Measurements from ENCODE around the gene RND2. TPM values are rescaled to one million over a fixed set of nuclear protein-coding genes. Genes with fewer than 3 reads are reported as not detected.

The RND2 gene
- total and polyA plus RNA-seq, 2 of the 13 experiments (the other 11 are each of a cell fraction or from before 2014, with no cell fraction given) = 0.05 to 0.11 TPM

DNA sequence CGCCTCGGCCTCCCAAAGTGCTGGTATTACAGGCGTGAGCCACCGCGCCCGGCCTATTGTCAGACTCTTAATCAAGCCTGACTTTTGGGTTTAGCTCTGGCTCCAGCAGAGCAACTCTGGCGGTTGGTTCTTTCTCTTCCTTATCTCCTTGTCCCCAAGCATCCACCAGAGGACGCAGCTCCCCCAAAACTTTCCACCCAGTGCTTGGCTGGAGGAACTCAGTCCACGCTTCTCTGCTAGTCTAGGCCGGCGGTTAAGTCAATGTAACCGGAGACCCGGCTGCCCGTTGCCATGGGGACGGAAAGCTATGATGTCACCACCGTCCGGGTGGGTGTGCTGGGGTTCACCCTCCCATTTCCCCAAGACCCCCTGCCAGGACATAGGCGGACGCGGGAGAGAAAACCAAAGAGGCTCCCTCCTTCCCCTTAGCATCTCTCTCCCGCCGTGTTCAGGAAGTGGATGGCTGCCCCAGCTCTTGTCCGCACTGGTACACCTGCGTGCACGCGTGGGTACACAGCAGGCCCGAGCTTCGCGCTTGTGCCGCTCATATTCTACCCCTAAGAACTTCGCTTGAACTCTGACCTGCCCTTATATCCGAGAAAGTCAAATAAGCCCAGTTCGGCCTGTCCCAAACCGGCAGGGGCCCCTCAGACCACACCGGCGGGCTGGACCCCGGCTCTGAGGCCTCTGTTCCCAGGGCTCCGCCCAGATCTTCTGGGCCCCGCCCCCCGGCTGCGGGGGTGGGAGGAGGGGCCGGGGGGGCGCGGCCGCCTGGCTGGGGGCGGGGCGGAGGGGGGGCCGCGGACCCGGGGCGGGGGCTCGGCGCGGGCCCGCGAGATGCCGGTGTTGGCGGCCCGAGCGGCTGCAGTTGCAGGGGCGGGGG, at the start of gene RND2 (continued):
- TF ChIP-seq ZNF761 (CRISPR knock-in tag; conservative IDR thresholded peaks at IDR 0.05) (no peak), CAMTA2 (CRISPR knock-in tag; IDR thresholded peaks at IDR 0.05; ENCODE audit: borderline replicate concordance) (no peak), ZFP37 (CRISPR knock-in tag; IDR thresholded peaks at IDR 0.05; ENCODE audit: borderline replicate concordance) (no peak), ZNF207 (IDR thresholded peaks at IDR 0.05; ENCODE audit: borderline replicate concordance) (no peak), ZBTB7A (CRISPR knock-in tag; IDR thresholded peaks at IDR 0.05) (no peak), KLF15 (CRISPR knock-in tag; IDR thresholded peaks at IDR 0.05; ENCODE audit: borderline replicate concordance) (no peak; the same call in 1 of the 2 replicates)
- TF ChIP-seq, protein P1, sequence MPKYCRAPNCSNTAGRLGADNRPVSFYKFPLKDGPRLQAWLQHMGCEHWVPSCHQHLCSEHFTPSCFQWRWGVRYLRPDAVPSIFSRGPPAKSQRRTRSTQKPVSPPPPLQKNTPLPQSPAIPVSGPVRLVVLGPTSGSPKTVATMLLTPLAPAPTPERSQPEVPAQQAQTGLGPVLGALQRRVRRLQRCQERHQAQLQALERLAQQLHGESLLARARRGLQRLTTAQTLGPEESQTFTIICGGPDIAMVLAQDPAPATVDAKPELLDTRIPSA (CRISPR knock-in tag; IDR thresholded peaks at IDR 0.05; ENCODE audit: borderline replicate concordance) = no peak
- TF ChIP-seq, protein P2, sequence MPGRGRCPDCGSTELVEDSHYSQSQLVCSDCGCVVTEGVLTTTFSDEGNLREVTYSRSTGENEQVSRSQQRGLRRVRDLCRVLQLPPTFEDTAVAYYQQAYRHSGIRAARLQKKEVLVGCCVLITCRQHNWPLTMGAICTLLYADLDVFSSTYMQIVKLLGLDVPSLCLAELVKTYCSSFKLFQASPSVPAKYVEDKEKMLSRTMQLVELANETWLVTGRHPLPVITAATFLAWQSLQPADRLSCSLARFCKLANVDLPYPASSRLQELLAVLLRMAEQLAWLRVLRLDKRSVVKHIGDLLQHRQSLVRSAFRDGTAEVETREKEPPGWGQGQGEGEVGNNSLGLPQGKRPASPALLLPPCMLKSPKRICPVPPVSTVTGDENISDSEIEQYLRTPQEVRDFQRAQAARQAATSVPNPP (CRISPR knock-in tag; IDR thresholded peaks at IDR 0.05) = no peak
- TF ChIP-seq, protein P3, sequence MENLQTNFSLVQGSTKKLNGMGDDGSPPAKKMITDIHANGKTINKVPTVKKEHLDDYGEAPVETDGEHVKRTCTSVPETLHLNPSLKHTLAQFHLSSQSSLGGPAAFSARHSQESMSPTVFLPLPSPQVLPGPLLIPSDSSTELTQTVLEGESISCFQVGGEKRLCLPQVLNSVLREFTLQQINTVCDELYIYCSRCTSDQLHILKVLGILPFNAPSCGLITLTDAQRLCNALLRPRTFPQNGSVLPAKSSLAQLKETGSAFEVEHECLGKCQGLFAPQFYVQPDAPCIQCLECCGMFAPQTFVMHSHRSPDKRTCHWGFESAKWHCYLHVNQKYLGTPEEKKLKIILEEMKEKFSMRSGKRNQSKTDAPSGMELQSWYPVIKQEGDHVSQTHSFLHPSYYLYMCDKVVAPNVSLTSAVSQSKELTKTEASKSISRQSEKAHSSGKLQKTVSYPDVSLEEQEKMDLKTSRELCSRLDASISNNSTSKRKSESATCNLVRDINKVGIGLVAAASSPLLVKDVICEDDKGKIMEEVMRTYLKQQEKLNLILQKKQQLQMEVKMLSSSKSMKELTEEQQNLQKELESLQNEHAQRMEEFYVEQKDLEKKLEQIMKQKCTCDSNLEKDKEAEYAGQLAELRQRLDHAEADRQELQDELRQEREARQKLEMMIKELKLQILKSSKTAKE (CRISPR knock-in tag; IDR thresholded peaks at IDR 0.05; ENCODE audit: borderline replicate concordance) = no peak
- TF ChIP-seq, protein P4, sequence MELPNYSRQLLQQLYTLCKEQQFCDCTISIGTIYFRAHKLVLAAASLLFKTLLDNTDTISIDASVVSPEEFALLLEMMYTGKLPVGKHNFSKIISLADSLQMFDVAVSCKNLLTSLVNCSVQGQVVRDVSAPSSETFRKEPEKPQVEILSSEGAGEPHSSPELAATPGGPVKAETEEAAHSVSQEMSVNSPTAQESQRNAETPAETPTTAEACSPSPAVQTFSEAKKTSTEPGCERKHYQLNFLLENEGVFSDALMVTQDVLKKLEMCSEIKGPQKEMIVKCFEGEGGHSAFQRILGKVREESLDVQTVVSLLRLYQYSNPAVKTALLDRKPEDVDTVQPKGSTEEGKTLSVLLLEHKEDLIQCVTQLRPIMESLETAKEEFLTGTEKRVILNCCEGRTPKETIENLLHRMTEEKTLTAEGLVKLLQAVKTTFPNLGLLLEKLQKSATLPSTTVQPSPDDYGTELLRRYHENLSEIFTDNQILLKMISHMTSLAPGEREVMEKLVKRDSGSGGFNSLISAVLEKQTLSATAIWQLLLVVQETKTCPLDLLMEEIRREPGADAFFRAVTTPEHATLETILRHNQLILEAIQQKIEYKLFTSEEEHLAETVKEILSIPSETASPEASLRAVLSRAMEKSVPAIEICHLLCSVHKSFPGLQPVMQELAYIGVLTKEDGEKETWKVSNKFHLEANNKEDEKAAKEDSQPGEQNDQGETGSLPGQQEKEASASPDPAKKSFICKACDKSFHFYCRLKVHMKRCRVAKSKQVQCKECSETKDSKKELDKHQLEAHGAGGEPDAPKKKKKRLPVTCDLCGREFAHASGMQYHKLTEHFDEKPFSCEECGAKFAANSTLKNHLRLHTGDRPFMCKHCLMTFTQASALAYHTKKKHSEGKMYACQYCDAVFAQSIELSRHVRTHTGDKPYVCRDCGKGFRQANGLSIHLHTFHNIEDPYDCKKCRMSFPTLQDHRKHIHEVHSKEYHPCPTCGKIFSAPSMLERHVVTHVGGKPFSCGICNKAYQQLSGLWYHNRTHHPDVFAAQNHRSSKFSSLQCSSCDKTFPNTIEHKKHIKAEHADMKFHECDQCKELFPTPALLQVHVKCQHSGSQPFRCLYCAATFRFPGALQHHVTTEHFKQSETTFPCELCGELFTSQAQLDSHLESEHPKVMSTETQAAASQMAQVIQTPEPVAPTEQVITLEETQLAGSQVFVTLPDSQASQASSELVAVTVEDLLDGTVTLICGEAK (IDR thresholded peaks at IDR 0.05) = no peak
- TF ChIP-seq, protein P4 (CRISPR knock-in tag; IDR thresholded peaks at IDR 0.05) = no peak
- TF ChIP-seq, protein P5, sequence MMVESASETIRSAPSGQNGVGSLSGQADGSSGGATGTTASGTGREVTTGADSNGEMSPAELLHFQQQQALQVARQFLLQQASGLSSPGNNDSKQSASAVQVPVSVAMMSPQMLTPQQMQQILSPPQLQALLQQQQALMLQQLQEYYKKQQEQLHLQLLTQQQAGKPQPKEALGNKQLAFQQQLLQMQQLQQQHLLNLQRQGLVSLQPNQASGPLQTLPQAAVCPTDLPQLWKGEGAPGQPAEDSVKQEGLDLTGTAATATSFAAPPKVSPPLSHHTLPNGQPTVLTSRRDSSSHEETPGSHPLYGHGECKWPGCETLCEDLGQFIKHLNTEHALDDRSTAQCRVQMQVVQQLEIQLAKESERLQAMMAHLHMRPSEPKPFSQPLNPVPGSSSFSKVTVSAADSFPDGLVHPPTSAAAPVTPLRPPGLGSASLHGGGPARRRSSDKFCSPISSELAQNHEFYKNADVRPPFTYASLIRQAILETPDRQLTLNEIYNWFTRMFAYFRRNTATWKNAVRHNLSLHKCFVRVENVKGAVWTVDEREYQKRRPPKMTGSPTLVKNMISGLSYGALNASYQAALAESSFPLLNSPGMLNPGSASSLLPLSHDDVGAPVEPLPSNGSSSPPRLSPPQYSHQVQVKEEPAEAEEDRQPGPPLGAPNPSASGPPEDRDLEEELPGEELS (CRISPR knock-in tag; IDR thresholded peaks at IDR 0.05) = peak; percentile 52

All from HepG2 (cell line).